Kidney (tissue), 14 donors: ENCODE results near the gene OR6B3. TPM values are rescaled to one million over a fixed set of nuclear protein-coding genes. Genes with fewer than 3 reads are reported as not detected.

ENCODE experiments used
- DNase-seq, 5 donors: peaks; one replicate each; pipeline ENCODE4 v3.0.0-alpha.2; 2013 to 2020
- FAIRE-seq: peaks from 2 replicates; lab custom pipeline; 2012; peaks lifted over from hg19 to GRCh38; lab: Jason Lieb, UNC
- H3K27ac ChIP-seq, 2 donors: one replicate each; pipeline ENCODE4 v1.7.0; 2013; ENCODE audit warnings: low read depth in 2 of 2, low read length in 2 of 2, inconsistent platforms in 1 of 2
- H3K27me3 ChIP-seq: one replicate; pipeline ENCODE4 v1.7.1; 2013; ENCODE audit warnings: low read length, inconsistent platforms; ENCODE audit not compliant: control insufficient read depth, insufficient read depth
- H3K36me3 ChIP-seq, 3 donors: one replicate each; pipeline versions ENCODE4 v1.7.0 to v1.7.1; 2013; ENCODE audit warnings: low read length in 3 of 3, control low read depth in 1 of 3, inconsistent platforms in 1 of 3; ENCODE audit not compliant: insufficient read depth in 3 of 3, control insufficient read depth in 2 of 3
- H3K4me1 ChIP-seq, 3 donors: one replicate each; pipeline versions ENCODE4 v1.7.0 to v1.7.1; 2013; ENCODE audit warnings: low read length in 3 of 3, inconsistent platforms in 1 of 3, low read depth in 1 of 3; ENCODE audit not compliant: control insufficient read depth in 2 of 3, insufficient read depth in 2 of 3
- H3K4me3 ChIP-seq, 3 donors: one replicate each; pipeline versions ENCODE4 v1.7.0 to v1.8.1; 2013; ENCODE audit warnings: low read length in 3 of 3, control low read depth in 1 of 3, inconsistent platforms in 1 of 3
- H3K9ac ChIP-seq, 3 donors: one replicate each; pipeline versions ENCODE4 v1.7.0 to v1.7.1; 2013; ENCODE audit warnings: low read length in 3 of 3, control low read depth in 1 of 3, inconsistent platforms in 1 of 3
- H3K9me3 ChIP-seq, 3 donors: one replicate each; pipeline versions ENCODE4 v1.7.0 to v1.7.1; 2013; ENCODE audit warnings: low read length in 3 of 3, control low read depth in 1 of 3, inconsistent platforms in 1 of 3; ENCODE audit not compliant: control insufficient read depth in 2 of 3, insufficient read depth in 1 of 3
- intact Hi-C: fragments of 100-400 bp; cut with DNase I; formaldehyde crosslinking; loops from one replicate; pipeline ENCODE4 v1.11.1; 2022
- polyA plus RNA-seq: library from polyadenylated mRNA; stranded (reverse); fragments of 350-450 nt; fragmentation: Illumina TruSeq; extraction: RNeasy Lipid Tissue Mini Kit (QIAGEN cat#74804); gene quantifications from one replicate; pipeline ENCODE4 v1.2.3, GENCODE V29; 2014; ENCODE audit warnings: low read depth, low replicate concordance; ENCODE audit not compliant: insufficient read depth
- total RNA-seq: library from RNA; stranded (reverse); fragmentation: NEBNext Ultra II Directional; extraction: Animal tissue kit (Norgen Biotek cat#: 25700); gene quantifications from one replicate; pipeline ENCODE4 v1.2.1, GENCODE V29; 2021
- TF ChIP-seq, protein P1 (sequence below): IDR thresholded peaks from 3 replicates; pipeline ENCODE4 v1.5.1; 2012; ENCODE audit warnings: mild to moderate bottlenecking, moderate library complexity, borderline replicate concordance; ENCODE audit not compliant: insufficient read depth; ENCODE audit errors: extremely low read depth
- donor health status: control.
- donor health status: control.
- donor health status: control.
- donor health status: control.
- donor health status: control.
- donor health status: DM: yes; HTN: yes; CAD: no.
- donor health status: Normal renal cell carcinoma (clear cell type).

Gene OR6B3
- total and polyA plus RNA-seq, 2 donors from 2014 or later = not detected

- TF ChIP-seq, protein P1, sequence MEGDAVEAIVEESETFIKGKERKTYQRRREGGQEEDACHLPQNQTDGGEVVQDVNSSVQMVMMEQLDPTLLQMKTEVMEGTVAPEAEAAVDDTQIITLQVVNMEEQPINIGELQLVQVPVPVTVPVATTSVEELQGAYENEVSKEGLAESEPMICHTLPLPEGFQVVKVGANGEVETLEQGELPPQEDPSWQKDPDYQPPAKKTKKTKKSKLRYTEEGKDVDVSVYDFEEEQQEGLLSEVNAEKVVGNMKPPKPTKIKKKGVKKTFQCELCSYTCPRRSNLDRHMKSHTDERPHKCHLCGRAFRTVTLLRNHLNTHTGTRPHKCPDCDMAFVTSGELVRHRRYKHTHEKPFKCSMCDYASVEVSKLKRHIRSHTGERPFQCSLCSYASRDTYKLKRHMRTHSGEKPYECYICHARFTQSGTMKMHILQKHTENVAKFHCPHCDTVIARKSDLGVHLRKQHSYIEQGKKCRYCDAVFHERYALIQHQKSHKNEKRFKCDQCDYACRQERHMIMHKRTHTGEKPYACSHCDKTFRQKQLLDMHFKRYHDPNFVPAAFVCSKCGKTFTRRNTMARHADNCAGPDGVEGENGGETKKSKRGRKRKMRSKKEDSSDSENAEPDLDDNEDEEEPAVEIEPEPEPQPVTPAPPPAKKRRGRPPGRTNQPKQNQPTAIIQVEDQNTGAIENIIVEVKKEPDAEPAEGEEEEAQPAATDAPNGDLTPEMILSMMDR = no peak
- DNase-seq (peak in 2 of 5 donors; percentile 6 to 13), FAIRE-seq (peak; percentile 3)
- Histone ChIP-seq H3K9ac (no peak overlapping the region), H3K27ac (no peak overlapping the region), H3K4me3 (no peak overlapping the region), H3K4me1 (no peaks in the 10 kb centered on the region), H3K27me3 (no peaks in the 10 kb centered on the region), H3K36me3 (peaks cover 4 to 45% (median 44%) of the 10 kb centered on the region in 3 donors), H3K9me3 (no peaks in the 10 kb centered on the region)
- intact Hi-C loops = no loop called here
These were observed 40.0 kb downstream of the OR6B3 start for GRCh38 chr2:240013343-240013742.

DNA sequence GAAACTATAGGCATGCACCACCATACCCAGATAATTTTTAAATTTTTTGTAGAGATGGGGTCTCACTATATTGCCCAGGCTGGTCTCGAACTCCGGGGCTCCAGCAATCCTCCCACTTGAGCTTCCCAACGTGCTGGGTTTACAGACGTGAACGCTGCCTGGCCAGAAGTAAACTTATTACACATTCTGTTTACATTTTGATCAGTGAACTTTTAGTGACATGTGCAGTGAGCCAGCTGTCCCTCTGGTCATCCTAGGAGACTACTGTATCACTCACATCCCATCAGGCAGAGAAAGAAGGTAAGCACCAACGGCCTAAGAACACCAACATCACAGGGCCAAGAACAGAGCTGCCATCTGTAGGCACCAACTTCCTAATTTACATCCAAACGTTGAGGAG lies 50.3 kb downstream of the OR6B3 start:
- TF ChIP-seq, protein P1 = no peak
- Histone ChIP-seq H3K9me3 (no peaks in the 10 kb centered on the region), H3K4me1 (no peaks in the 10 kb centered on the region), H3K4me3 (no peak overlapping the region), H3K27me3 (no peaks in the 10 kb centered on the region), H3K9ac (no peak overlapping the region), H3K27ac (no peak overlapping the region), H3K36me3 (peaks cover 6 to 50% (median 44%) of the 10 kb centered on the region in 3 donors)
- FAIRE-seq = no peak
- intact Hi-C loops = no loop called here
- DNase-seq = no peak

DNA sequence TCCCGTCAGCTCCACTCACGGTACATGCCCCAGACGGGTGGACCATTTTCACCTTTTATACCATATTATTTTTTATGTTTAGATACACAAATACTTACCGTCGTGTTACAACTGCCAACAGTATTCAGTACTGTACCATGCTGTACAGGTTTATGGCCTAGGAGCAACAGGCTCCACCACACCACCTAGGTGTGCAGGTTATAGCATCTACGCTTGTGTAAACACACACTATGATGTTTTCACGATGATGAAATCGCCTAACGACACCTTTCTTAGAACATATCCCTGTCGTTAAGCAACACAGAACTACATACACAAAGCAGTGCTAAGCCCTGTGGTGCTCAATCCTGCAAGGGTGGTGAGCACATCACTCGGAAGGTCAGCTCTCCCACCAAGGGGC lies 52.6 kb downstream of the OR6B3 start:
- Histone ChIP-seq H3K36me3 (peaks cover 6 to 39% (median 31%) of the 10 kb centered on the region in 3 donors), H3K27me3 (no peaks in the 10 kb centered on the region), H3K4me3 (no peak overlapping the region), H3K27ac (no peak overlapping the region), H3K4me1 (no peaks in the 10 kb centered on the region), H3K9me3 (no peaks in the 10 kb centered on the region), H3K9ac (no peak overlapping the region)
- TF ChIP-seq, protein P1 = no peak
- DNase-seq (no peak), FAIRE-seq (no peak)
- intact Hi-C loops = no loop called here
